ENCODE data around the gene PATJ. TPM values are rescaled to one million over a fixed set of nuclear protein-coding genes. Genes with fewer than 3 reads are reported as not detected.
A peak's percentile ranks its signal among the peaks of the same experiment; 100 is the strongest.
"Not testable (repeated sequence)": the region's sequence is repeated elsewhere in the genome, so short reads cannot be mapped to it uniquely, and the experiment has no call there.

The PATJ gene
- total RNA-seq, 2 experiments from 2014 or later = 10.8 to 11.3 TPM

- H3K36me3 Mint-ChIP-seq (ENCODE audit: low read depth); H3K27ac Mint-ChIP-seq; H3K4me1 Mint-ChIP-seq; H3K4me3 Mint-ChIP-seq; H3K9me3 Mint-ChIP-seq; POLR2A ChIA-PET; H3K27me3 Mint-ChIP-seq; DNase-seq: not testable (repeated sequence)
- CTCF ChIA-PET = interaction anchor here (0.7 to 0.9 kb wide), 2 partner anchors 356 to 581 kb away, joined by 3 to 5 read pairs; no protein-coding TSS in a partner anchor
Measured at GRCh38 chr1:62170380-62170779, 428.1 kb downstream of the PATJ start.

GRCh38 chr1:62175568-62176179 lies 433.4 kb downstream of the PATJ start:
- no peaks in the 10 kb centered on the region for H3K36me3 Mint-ChIP-seq (ENCODE audit: low read depth)
- H3K27me3 Mint-ChIP-seq = peaks cover 3% of the 10 kb centered on the region
- no peak overlapping the region for H3K27ac Mint-ChIP-seq
- no peaks in the 10 kb centered on the region for H3K4me1 Mint-ChIP-seq
- H3K9me3 Mint-ChIP-seq = no peaks in the 10 kb centered on the region
- ChIA-PET POLR2A (interaction anchor here (1.0 kb wide), 1 partner anchor 260 kb away, joined by 4 read pairs; no protein-coding TSS in a partner anchor), CTCF (interaction anchor here (0.6 to 2.1 kb wide), 22 partner anchors 9 to 1349 kb away, joined by 3 to 40 read pairs (median 3); no protein-coding TSS in a partner anchor)
- no peak overlapping the region for H3K4me3 Mint-ChIP-seq
- peak; percentile 28 for DNase-seq

- Mint-ChIP-seq H3K27ac (no peak overlapping the region), H3K36me3 (ENCODE audit: low read depth) (no peaks in the 10 kb centered on the region), H3K4me3 (no peak overlapping the region), H3K9me3 (no peaks in the 10 kb centered on the region), H3K27me3 (peaks cover 5% of the 10 kb centered on the region), H3K4me1 (no peaks in the 10 kb centered on the region)
- DNase-seq = no peak
- ChIA-PET POLR2A (no interaction called here), CTCF (interaction anchor here (1.5 to 2.1 kb wide), 5 partner anchors 8 to 570 kb away, joined by 4 to 40 read pairs (median 13); no protein-coding TSS in a partner anchor)
Measured at GRCh38 chr1:62176597-62177312, 434.5 kb downstream of the PATJ start.

GRCh38 chr1:62177621-62178020 lies 435.3 kb downstream of the PATJ start:
- no peaks in the 10 kb centered on the region for H3K4me1 Mint-ChIP-seq

GRCh38 chr1:62178372-62178771 lies 436.1 kb downstream of the PATJ start:
- Mint-ChIP-seq H3K4me1 (no peaks in the 10 kb centered on the region), H3K27ac (no peak overlapping the region), H3K9me3 (no peaks in the 10 kb centered on the region), H3K36me3 (ENCODE audit: low read depth) (no peaks in the 10 kb centered on the region), H3K4me3 (no peak overlapping the region), H3K27me3 (peaks cover 8% of the 10 kb centered on the region)
- CTCF ChIA-PET = no interaction called here
- POLR2A ChIA-PET = no interaction called here
- DNase-seq = no peak

More at GRCh38 chr1:62177621-62178020, 435.3 kb downstream of the PATJ start:
- H3K4me3 Mint-ChIP-seq = no peak overlapping the region
- no peak overlapping the region for H3K27ac Mint-ChIP-seq
- H3K27me3 Mint-ChIP-seq = peaks cover 8% of the 10 kb centered on the region
- DNase-seq = no peak
- ChIA-PET CTCF (no interaction called here), POLR2A (no interaction called here)
- no peaks in the 10 kb centered on the region for H3K9me3 Mint-ChIP-seq
- H3K36me3 Mint-ChIP-seq (ENCODE audit: low read depth) = no peaks in the 10 kb centered on the region

GRCh38 chr1:62180054-62180453 lies 437.8 kb downstream of the PATJ start:
- H3K27ac Mint-ChIP-seq; H3K36me3 Mint-ChIP-seq (ENCODE audit: low read depth); POLR2A ChIA-PET; H3K27me3 Mint-ChIP-seq; H3K9me3 Mint-ChIP-seq; DNase-seq; H3K4me3 Mint-ChIP-seq; H3K4me1 Mint-ChIP-seq: not testable (repeated sequence)
- CTCF ChIA-PET = interaction anchor here (0.8 kb wide), 1 partner anchor 227 kb away, joined by 3 read pairs; no protein-coding TSS in a partner anchor

- H3K27me3 Mint-ChIP-seq = peaks cover 8% of the 10 kb centered on the region
- CTCF ChIA-PET = no interaction called here
- no peaks in the 10 kb centered on the region for H3K36me3 Mint-ChIP-seq (ENCODE audit: low read depth)
Measured at GRCh38 chr1:62180639-62181038, 438.4 kb downstream of the PATJ start.

GRCh38 chr1:62181532-62181931 lies 439.3 kb downstream of the PATJ start:
- Mint-ChIP-seq H3K36me3 (ENCODE audit: low read depth) (no peaks in the 10 kb centered on the region), H3K4me3 (no peak overlapping the region), H3K9me3 (no peaks in the 10 kb centered on the region), H3K27ac (no peak overlapping the region), H3K27me3 (peaks cover 8% of the 10 kb centered on the region), H3K4me1 (no peaks in the 10 kb centered on the region)
- ChIA-PET POLR2A (no interaction called here), CTCF (no interaction called here)
- no peak for DNase-seq

More at GRCh38 chr1:62180639-62181038, 438.4 kb downstream of the PATJ start:
- DNase-seq = no peak
- Mint-ChIP-seq H3K4me3 (no peak overlapping the region), H3K9me3 (no peaks in the 10 kb centered on the region), H3K4me1 (no peaks in the 10 kb centered on the region), H3K27ac (no peak overlapping the region)
- POLR2A ChIA-PET = no interaction called here

GRCh38 chr1:62182157-62182556 lies 439.9 kb downstream of the PATJ start:
- H3K27me3 Mint-ChIP-seq; CTCF ChIA-PET; DNase-seq; H3K4me3 Mint-ChIP-seq; POLR2A ChIA-PET; H3K9me3 Mint-ChIP-seq; H3K36me3 Mint-ChIP-seq (ENCODE audit: low read depth); H3K27ac Mint-ChIP-seq; H3K4me1 Mint-ChIP-seq: not testable (repeated sequence)

GRCh38 chr1:62183164-62184020 lies 441.1 kb downstream of the PATJ start:
- CTCF ChIA-PET = interaction anchor here (2.7 kb wide), 1 partner anchor 8 kb away, joined by 14 read pairs; no protein-coding TSS in a partner anchor

GRCh38 chr1:62184336-62184735 lies 442.1 kb downstream of the PATJ start:
- no peak for DNase-seq
- ChIA-PET POLR2A (no interaction called here), CTCF (interaction anchor here (2.7 kb wide), 1 partner anchor 9 kb away, joined by 14 read pairs; no protein-coding TSS in a partner anchor)
- H3K27me3 Mint-ChIP-seq = peaks cover 8% of the 10 kb centered on the region
- H3K4me3 Mint-ChIP-seq = no peak overlapping the region
- H3K9me3 Mint-ChIP-seq = no peaks in the 10 kb centered on the region
- no peaks in the 10 kb centered on the region for H3K4me1 Mint-ChIP-seq
- no peak overlapping the region for H3K27ac Mint-ChIP-seq
- H3K36me3 Mint-ChIP-seq (ENCODE audit: low read depth) = no peaks in the 10 kb centered on the region

More at GRCh38 chr1:62183164-62184020, 441.1 kb downstream of the PATJ start:
- POLR2A ChIA-PET; DNase-seq; H3K4me1 Mint-ChIP-seq; H3K27ac Mint-ChIP-seq; H3K9me3 Mint-ChIP-seq; H3K36me3 Mint-ChIP-seq (ENCODE audit: low read depth); H3K4me3 Mint-ChIP-seq; H3K27me3 Mint-ChIP-seq: not testable (repeated sequence)

- H3K9me3 Mint-ChIP-seq; H3K27me3 Mint-ChIP-seq; H3K27ac Mint-ChIP-seq; DNase-seq; H3K36me3 Mint-ChIP-seq (ENCODE audit: low read depth); H3K4me3 Mint-ChIP-seq; H3K4me1 Mint-ChIP-seq; POLR2A ChIA-PET: not testable (repeated sequence)
- CTCF ChIA-PET = interaction anchor here (2.7 kb wide), 1 partner anchor 10 kb away, joined by 14 read pairs; no protein-coding TSS in a partner anchor
Measured at GRCh38 chr1:62185233-62185632, 443.0 kb downstream of the PATJ start.

- ChIA-PET POLR2A (no interaction called here), CTCF (interaction anchor here (0.7 to 2.7 kb wide), 2 partner anchors 10 to 480 kb away, joined by 3 to 14 read pairs; no protein-coding TSS in a partner anchor)
- peaks cover 8% of the 10 kb centered on the region for H3K27me3 Mint-ChIP-seq
- no peak overlapping the region for H3K27ac Mint-ChIP-seq
- H3K9me3 Mint-ChIP-seq = no peaks in the 10 kb centered on the region
- no peaks in the 10 kb centered on the region for H3K36me3 Mint-ChIP-seq (ENCODE audit: low read depth)
- no peak overlapping the region for H3K4me3 Mint-ChIP-seq
- H3K4me1 Mint-ChIP-seq = no peaks in the 10 kb centered on the region
- DNase-seq = no peak
Measured at GRCh38 chr1:62185677-62186076, 443.4 kb downstream of the PATJ start.
